NCI-H2227 (cell line): ENCODE measurements around the gene FAM219B.

ENCODE experiments used
- DNase-seq: peaks from one replicate; lab custom pipeline; 2025; ENCODE audit not compliant: unreplicated experiment; lab: John Stamatoyannopoulos, UW

Gene FAM219B

GRCh38 chr15:74878273-74878672 is 28.4 kb downstream of the FAM219B start:
- DNase-seq, result no peak

- DNase-seq, result peak; percentile 29
Measured at GRCh38 chr15:74873756-74874424, 32.8 kb downstream of the FAM219B start.

GRCh38 chr15:74873036-74873755 is 33.5 kb downstream of the FAM219B start, which contains the start of gene SCAMP2:
TSS of gene SCAMP2 (minus strand) at chr15:74873365. CDS start at chr15:74873255, 110 bp downstream.
- DNase-seq, result peak; percentile 92

- no peak for DNase-seq
Measured at GRCh38 chr15:74872702-74873035, 34.0 kb downstream of the FAM219B start.

- peak; percentile 23 for DNase-seq
Measured at GRCh38 chr15:74870436-74871215, 36.0 kb downstream of the FAM219B start.

- DNase-seq, result no peak
Measured at GRCh38 chr15:74869726-74870407, 36.8 kb downstream of the FAM219B start.

GRCh38 chr15:74869372-74869725 is 37.3 kb downstream of the FAM219B start:
- DNase-seq, result no peak

GRCh38 chr15:74868059-74868458 is 38.6 kb downstream of the FAM219B start:
- no peak for DNase-seq

GRCh38 chr15:74867466-74868038 is 39.1 kb downstream of the FAM219B start:
- no peak for DNase-seq

GRCh38 chr15:74866090-74866489 is 40.6 kb downstream of the FAM219B start:
- no peak for DNase-seq

- no peak for DNase-seq
Measured at GRCh38 chr15:74865316-74865715, 41.3 kb downstream of the FAM219B start.

- DNase-seq, result no peak
Measured at GRCh38 chr15:74864296-74864695, 42.4 kb downstream of the FAM219B start.

GRCh38 chr15:74863239-74864056 is 43.2 kb downstream of the FAM219B start:
- no peak for DNase-seq

GRCh38 chr15:74858369-74858740 is 48.3 kb downstream of the FAM219B start:
- no peak for DNase-seq

- DNase-seq, result no peak
Measured at GRCh38 chr15:74857671-74858368, 48.8 kb downstream of the FAM219B start.

GRCh38 chr15:74857082-74857655 is 49.5 kb downstream of the FAM219B start:
- DNase-seq, result no peak

GRCh38 chr15:74856537-74856936 is 50.1 kb downstream of the FAM219B start:
- DNase-seq, result no peak

- DNase-seq, result no peak
Measured at GRCh38 chr15:74855857-74856256, 50.8 kb downstream of the FAM219B start.

GRCh38 chr15:74854453-74855022 is 52.1 kb downstream of the FAM219B start:
- no peak for DNase-seq
